BJ (cell line): ENCODE results near the gene TMEM127. TPM values are rescaled to one million over a fixed set of nuclear protein-coding genes. Genes with fewer than 3 reads are reported as not detected.

Source experiments
- CTCF ChIA-PET: fragments of 350-600 bp; formaldehyde crosslinking; extraction: SDS; loops from one replicate; lab custom pipeline; 2021; ENCODE audit warnings: antibody characterized with exemption, inconsistent platforms; lab: Yijun Ruan, JAX
- POLR2A ChIA-PET: fragments of 300-600 bp; sonication (Branson Sonifier 250); formaldehyde crosslinking; extraction: SDS; loops from one replicate; lab custom pipeline; 2021; ENCODE audit warnings: antibody characterized with exemption; lab: Charles Lee
- DNase-seq: peaks from one replicate; pipeline ENCODE4 v3.0.0-alpha.2; 2011; ENCODE audit warnings: low read depth
- H3K27me3 ChIP-seq: 2 replicates; pipeline ENCODE4 v1.6.0; 2011; ENCODE audit warnings: low read length; ENCODE audit not compliant: control insufficient read depth, insufficient read depth
- H3K36me3 ChIP-seq: 2 replicates; pipeline ENCODE4 v1.5.1; 2011; ENCODE audit warnings: low read length; ENCODE audit not compliant: control insufficient read depth, insufficient read depth
- H3K4me3 ChIP-seq: 2 replicates; pipeline ENCODE4 v1.5.1; 2011; ENCODE audit warnings: low read depth, mild to moderate bottlenecking, control low read depth, low read length
- CTCF ChIP-seq: IDR thresholded peaks from 2 replicates; pipeline ENCODE4 v1.5.1; 2011; ENCODE audit warnings: low read depth, mild to moderate bottlenecking, control low read depth, inconsistent platforms, low read length, moderate library complexity; ENCODE audit not compliant: insufficient read depth
- polyA plus RNA-seq: library from polyadenylated mRNA; depleted of rRNA; stranded (reverse); fragments of >200 nt; gene quantifications from 2 replicates; pipeline ENCODE4 v1.2.3, GENCODE V29; 2011

The TMEM127 gene
- polyA plus RNA-seq, 1 experiment = 115 TPM

GRCh38 chr2:96205888-96206287, 59.9 kb downstream of the TMEM127 start:
- no peak for DNase-seq
- POLR2A ChIA-PET = no interaction called here

DNA sequence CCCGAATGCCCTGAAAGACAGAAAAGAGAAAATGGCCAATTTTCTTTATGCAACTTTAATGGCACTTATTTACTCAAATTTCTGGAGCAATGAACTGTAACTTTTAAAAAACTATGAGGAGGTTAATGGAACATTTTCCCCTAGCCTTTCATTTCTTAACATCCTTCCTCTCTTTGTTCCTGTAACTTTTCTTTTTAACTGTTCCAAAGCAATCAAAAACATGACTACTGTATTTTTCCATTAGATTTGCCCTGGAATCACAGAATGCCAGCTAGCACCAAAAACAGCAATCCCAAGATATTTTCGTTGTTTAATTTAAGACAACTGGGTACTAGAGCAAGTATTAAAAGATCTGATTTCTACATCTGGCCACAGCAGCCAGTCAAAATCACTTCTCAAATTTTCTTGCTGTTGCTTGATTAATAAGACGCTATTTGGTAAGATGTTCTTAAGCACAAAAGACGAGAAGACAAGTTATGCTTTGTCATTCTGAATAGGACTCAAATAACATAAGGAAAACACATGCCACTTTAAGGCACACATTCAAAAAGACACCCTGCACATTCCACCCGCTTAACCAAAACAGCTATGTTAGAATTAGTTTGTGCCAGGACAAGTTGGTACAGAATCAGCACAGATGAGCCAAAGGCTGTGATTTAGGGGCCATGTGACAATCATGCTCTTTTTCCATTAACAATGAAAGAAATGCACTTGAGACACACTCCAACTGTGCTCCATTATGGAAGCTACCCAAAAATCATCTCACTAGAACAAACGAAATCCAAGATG, 60.8 kb downstream of the TMEM127 start:
- POLR2A ChIA-PET = no interaction called here

More at GRCh38 chr2:96205888-96206287, 59.9 kb downstream of the TMEM127 start:
- CTCF ChIA-PET = interaction anchor here (0.8 to 0.9 kb wide), 2 partner anchors 54 to 56 kb away, joined by 3 read pairs; no protein-coding TSS in a partner anchor
- Histone ChIP-seq H3K36me3 (no peaks in the 10 kb centered on the region), H3K27me3 (no peaks in the 10 kb centered on the region), H3K4me3 (peak overlapping the region; percentile 16)
- no peak for TF ChIP-seq CTCF

GRCh38 chr2:96203130-96204028, 62.4 kb downstream of the TMEM127 start:
- TF ChIP-seq CTCF = no peak
- POLR2A ChIA-PET = no interaction called here
- Histone ChIP-seq H3K27me3 (no peaks in the 10 kb centered on the region), H3K4me3 (no peak overlapping the region), H3K36me3 (no peaks in the 10 kb centered on the region)
- DNase-seq = no peak
- CTCF ChIA-PET = interaction anchor here (0.9 to 1.4 kb wide), 3 partner anchors 11 to 64 kb away, joined by 3 to 4 read pairs (median 4); no protein-coding TSS in a partner anchor

More for the DNA sequence above, 60.8 kb downstream of the TMEM127 start:
- Histone ChIP-seq H3K4me3 (peak overlapping the region; percentile 17; the same call in 1 of the 2 replicates), H3K27me3 (no peaks in the 10 kb centered on the region), H3K36me3 (no peaks in the 10 kb centered on the region)
- CTCF ChIA-PET = interaction anchor here (0.7 to 0.9 kb wide), 4 partner anchors 31 to 66 kb away, joined by 3 read pairs; no protein-coding TSS in a partner anchor
- no peak for TF ChIP-seq CTCF
- no peak for DNase-seq

GRCh38 chr2:96202152-96202854, 63.5 kb downstream of the TMEM127 start:
- no peak for DNase-seq
- ChIA-PET CTCF (interaction anchor here (0.7 to 1.4 kb wide), 5 partner anchors 9 to 86 kb away, joined by 3 to 5 read pairs (median 4); partner anchors contain the start of gene ADRA2B), POLR2A (no interaction called here)
- no peak for TF ChIP-seq CTCF
- Histone ChIP-seq H3K36me3 (no peaks in the 10 kb centered on the region), H3K27me3 (no peaks in the 10 kb centered on the region), H3K4me3 (no peak overlapping the region)
